Measurements from ENCODE around the gene DGUOK.

- TF ChIP-seq TAF1 (IDR thresholded peaks at IDR 0.05; ENCODE audit: low read depth, low read length) (no peak), POLR2AphosphoS5 (IDR thresholded peaks at IDR 0.05; ENCODE audit: low read depth, low read length) (no peak)
Measured at GRCh38 chr2:73918856-73919255, 7.8 kb upstream of the DGUOK start.

Measured in GM12891 (cell line).